DND-41 (cell line): Measurements from ENCODE around the gene CDCA5.

ENCODE experiments used
- ATAC-seq: fragments of 200-7000 bp; cut with Tn5 transposase; 3 replicates; pipeline ENCODE4 v1.9.1; 2021; ENCODE audit warnings: low read depth; ENCODE audit not compliant: insufficient read depth
- DNase-seq: peaks from one replicate; pipeline ENCODE4 v3.0.0-alpha.2; 2020
- H2AFZ ChIP-seq: 2 replicates; pipeline ENCODE4 v1.6.0; 2012; ENCODE audit warnings: low read depth, low read length
- H3K27ac ChIP-seq: 2 replicates; pipeline ENCODE4 v1.5.1; 2012; ENCODE audit warnings: low read length, inconsistent platforms
- H3K27me3 ChIP-seq: fragments of 200-600 bp; sonication (generic); 2 replicates; pipeline ENCODE4 v1.6.0; 2012; ENCODE audit warnings: low read length, mild to moderate bottlenecking, inconsistent platforms; ENCODE audit not compliant: insufficient read depth, poor library complexity
- H3K36me3 ChIP-seq: 2 replicates; pipeline ENCODE4 v1.5.1; 2012; ENCODE audit warnings: low read length, inconsistent platforms; ENCODE audit not compliant: insufficient read depth
- H3K4me1 ChIP-seq: 2 replicates; pipeline ENCODE4 v1.5.1; 2012; ENCODE audit warnings: mild to moderate bottlenecking, low read length; ENCODE audit not compliant: insufficient read depth
- H3K4me2 ChIP-seq: 2 replicates; pipeline ENCODE4 v1.6.0; 2012; ENCODE audit warnings: mild to moderate bottlenecking, moderate library complexity, low read length, inconsistent platforms; ENCODE audit not compliant: insufficient read depth
- H3K4me3 ChIP-seq, 2 experiments: fragments of 200-600 bp in 1 of 2; shearing (Covaris generic) in 1 of 2; 2 replicates each; pipeline ENCODE4 v1.5.1; 2012 to 2016; ENCODE audit warnings: inconsistent platforms in 2 of 2, low read length in 2 of 2, mild to moderate bottlenecking in 2 of 2, low read depth in 1 of 2, moderate library complexity in 1 of 2
- H3K79me2 ChIP-seq: 2 replicates; pipeline ENCODE4 v1.6.0; 2012; ENCODE audit warnings: low read length, inconsistent platforms; ENCODE audit not compliant: insufficient read depth
- H3K9ac ChIP-seq: 2 replicates; pipeline ENCODE4 v1.6.0; 2012; ENCODE audit warnings: low read depth, mild to moderate bottlenecking, inconsistent platforms, low read length, moderate library complexity
- H3K9me3 ChIP-seq: 2 replicates; pipeline ENCODE4 v1.5.1; 2012; ENCODE audit warnings: low read length, moderate library complexity, mild to moderate bottlenecking, inconsistent platforms; ENCODE audit not compliant: insufficient read depth, severe bottlenecking
- H4K20me1 ChIP-seq: 2 replicates; pipeline ENCODE4 v1.6.0; 2012; ENCODE audit warnings: low read length; ENCODE audit not compliant: insufficient read depth
- CTCF ChIP-seq: IDR thresholded peaks from 2 replicates; pipeline ENCODE4 v1.5.1; 2012; ENCODE audit warnings: borderline replicate concordance, low read length, moderate library complexity, mild to moderate bottlenecking; ENCODE audit not compliant: poor library complexity, severe bottlenecking; ENCODE audit errors: extremely low read depth
- EZH2 ChIP-seq: IDR thresholded peaks from 3 replicates; pipeline ENCODE4 v1.6.1; 2012; ENCODE audit warnings: borderline replicate concordance, low read depth, mild to moderate bottlenecking, moderate library complexity, low read length, inconsistent platforms; ENCODE audit not compliant: severe bottlenecking

Gene CDCA5

DNA sequence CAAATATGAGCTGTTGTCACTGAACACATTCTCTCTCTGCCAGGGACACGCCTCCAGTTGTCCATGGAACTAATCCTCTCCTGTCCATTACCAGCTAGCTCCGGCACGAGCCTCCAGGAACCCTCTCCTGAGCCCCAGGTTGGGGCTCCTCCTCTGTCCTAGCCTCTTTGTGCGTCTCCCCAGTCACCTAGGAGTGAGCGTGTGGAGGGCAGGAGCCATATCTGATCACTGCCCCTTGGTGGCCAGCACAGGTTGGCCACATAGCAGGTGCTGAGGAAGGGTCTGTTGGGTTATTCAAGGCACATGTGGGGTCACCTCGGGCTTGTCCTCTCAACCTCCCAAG lies 48.0 kb upstream of the CDCA5 start:
- DNase-seq (no peak), ATAC-seq (no peak)
- TF ChIP-seq CTCF = no peak
- no peak for TF ChIP-seq EZH2
- H4K20me1 ChIP-seq = peaks cover 21% of the 10 kb centered on the region
- H3K79me2 ChIP-seq = peaks cover 26% of the 10 kb centered on the region
- H3K36me3 ChIP-seq = peaks cover 62% of the 10 kb centered on the region
- peaks cover 29% of the 10 kb centered on the region for H3K4me1 ChIP-seq
- no peak overlapping the region for H3K9ac ChIP-seq
- H3K4me2 ChIP-seq = 0 out of 2 replicates have a peak overlapping the region, but pooled peaks have one; percentile 83
- H3K27ac ChIP-seq = no peak overlapping the region
- H3K9me3 ChIP-seq = no peaks in the 10 kb centered on the region
- H3K4me3 ChIP-seq = no peak overlapping the region
- no peak overlapping the region for H2AFZ ChIP-seq
- H3K27me3 ChIP-seq = no peaks in the 10 kb centered on the region

GRCh38 chr11:65131417-65131776 lies 47.6 kb upstream of the CDCA5 start:
- Histone ChIP-seq H3K9me3 (no peaks in the 10 kb centered on the region), H3K4me1 (peaks cover 29% of the 10 kb centered on the region), H3K27me3 (no peaks in the 10 kb centered on the region), H2AFZ (no peak overlapping the region), H3K79me2 (peaks cover 26% of the 10 kb centered on the region), H3K27ac (no peak overlapping the region), H3K36me3 (peaks cover 67% of the 10 kb centered on the region), H4K20me1 (peaks cover 21% of the 10 kb centered on the region), H3K4me3 (no peak overlapping the region), H3K9ac (no peak overlapping the region), H3K4me2 (no peak overlapping the region)
- TF ChIP-seq EZH2 (no peak), CTCF (no peak)
- no peak for DNase-seq
- no peak for ATAC-seq

DNA sequence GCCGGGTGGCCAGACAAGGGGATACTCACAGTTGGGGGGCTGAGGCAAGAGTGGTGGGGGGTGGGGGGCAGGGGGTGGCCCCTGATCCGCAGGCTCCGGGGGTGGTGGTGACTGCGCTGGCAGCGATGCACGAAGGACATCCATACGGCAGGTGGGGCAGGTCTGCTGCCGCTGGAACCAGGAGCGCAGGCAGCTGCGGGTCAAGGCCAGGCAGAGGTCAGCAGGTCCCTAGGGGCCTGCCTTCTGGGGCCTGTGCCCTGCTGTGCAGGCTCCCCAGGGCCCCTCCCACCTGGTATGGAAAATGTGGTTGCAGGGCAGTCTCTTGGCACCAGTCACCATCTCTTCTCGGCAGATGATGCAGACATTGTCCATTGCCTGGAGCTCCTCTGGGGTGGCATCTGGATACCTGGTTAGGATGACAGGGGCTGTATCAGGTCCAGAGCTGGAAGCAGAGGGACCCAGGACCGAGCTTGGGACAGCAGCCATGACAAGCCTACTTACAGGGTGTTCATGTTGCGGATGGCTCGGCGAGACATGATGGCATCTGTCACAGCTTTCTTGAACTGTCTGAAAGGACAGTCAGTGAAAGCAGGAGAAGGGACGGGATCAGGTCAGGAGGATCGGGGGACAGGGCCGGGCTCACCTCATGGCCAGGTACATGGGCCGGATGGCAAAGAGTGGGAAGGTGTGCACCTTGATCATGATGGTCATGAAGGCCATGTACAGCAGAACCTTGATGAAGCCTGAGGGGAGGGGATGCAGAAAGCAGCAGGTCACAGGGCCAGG lies 47.0 kb upstream of the CDCA5 start:
- Histone ChIP-seq H3K4me2 (no peak overlapping the region), H3K79me2 (peaks cover 26% of the 10 kb centered on the region)

More for the DNA sequence above, 47.0 kb upstream of the CDCA5 start:
- H2AFZ ChIP-seq = no peak overlapping the region
- H3K9me3 ChIP-seq = no peaks in the 10 kb centered on the region
- DNase-seq = no peak
- no peak overlapping the region for H3K27ac ChIP-seq
- TF ChIP-seq EZH2 (no peak), CTCF (no peak)
- peaks cover 25% of the 10 kb centered on the region for H3K4me1 ChIP-seq
- no peaks in the 10 kb centered on the region for H3K27me3 ChIP-seq
- H3K4me3 ChIP-seq = no peak overlapping the region
- no peak for ATAC-seq
- no peak overlapping the region for H3K9ac ChIP-seq
- peaks cover 21% of the 10 kb centered on the region for H4K20me1 ChIP-seq
- H3K36me3 ChIP-seq = peaks cover 72% of the 10 kb centered on the region
